T-helper 2 cell (primary cell): ENCODE data around the gene LTA.
A peak's percentile ranks its signal among the peaks of the same experiment; 100 is the strongest.

Experiments used
- DNase-seq, 5 experiments: peaks; one replicate each; pipeline versions ENCODE4 v3.0.0 to v3.0.0-alpha.2; 2012 to 2022

LTA gene

GRCh38 chr6:31569861-31570536, 2.1 kb upstream of the LTA start:
- DNase-seq: no peak

GRCh38 chr6:31573239-31574105, 1.4 kb downstream of the LTA start:
- DNase-seq: no peak

GRCh38 chr6:31574106-31575061, 2.3 kb downstream of the LTA start:
- DNase-seq: no peak

- peak; percentile 48 to 80 (median 70) for DNase-seq
Measured at GRCh38 chr6:31575335-31575901, 3.3 kb downstream of the LTA start, which contains the start of gene TNF. Gene TNF (plus strand): TSS chr6:31575565. CDS start chr6:31575742, 177 bp downstream.

GRCh38 chr6:31575952-31576685, 4.0 kb downstream of the LTA start:
- DNase-seq: peak in 1 of 5 experiments; percentile 45

GRCh38 chr6:31576897-31577578, 4.9 kb downstream of the LTA start:
- DNase-seq: peak in 2 of 5 experiments; percentile 73 to 90

- DNase-seq: no peak
Measured at GRCh38 chr6:31577579-31577966, 5.5 kb downstream of the LTA start.

GRCh38 chr6:31578184-31579118, 6.4 kb downstream of the LTA start:
- no peak for DNase-seq

GRCh38 chr6:31579119-31579505, 7.0 kb downstream of the LTA start:
- no peak for DNase-seq

GRCh38 chr6:31579546-31580437, 7.7 kb downstream of the LTA start:
- DNase-seq: no peak

GRCh38 chr6:31580438-31580740, 8.3 kb downstream of the LTA start:
- DNase-seq: no peak

- DNase-seq: peak; percentile 78 to 85 (median 84)
Measured at GRCh38 chr6:31580807-31581433, 8.8 kb downstream of the LTA start.

- peak in 1 of 5 experiments; percentile 30 for DNase-seq
Measured at GRCh38 chr6:31581434-31582229, 9.5 kb downstream of the LTA start.

GRCh38 chr6:31582230-31582643, 10.1 kb downstream of the LTA start, which contains the start of gene LTB:
Gene LTB (minus strand): TSS chr6:31582424. CDS start chr6:31582417, 7 bp downstream.
- peak in 4 of 5 experiments; percentile 53 to 72 (median 64) for DNase-seq

GRCh38 chr6:31585491-31585890, 13.4 kb downstream of the LTA start:
- DNase-seq: peak in 2 of 5 experiments; percentile 35 to 84

GRCh38 chr6:31586008-31586407, 13.9 kb downstream of the LTA start, which contains the start of gene LST1:
Gene LST1 (plus strand): TSS chr6:31586277. CDS start chr6:31587300, 1,023 bp downstream.
- DNase-seq: peak in 1 of 5 experiments; percentile 26
